GM18502 (cell line): ENCODE data around the gene ROBO1.
A peak's percentile ranks its signal among the peaks of the same experiment; 100 is the strongest.

Source experiments
- ATAC-seq: cut with Tn5 transposase; IDR thresholded peaks from one replicate; pipeline ENCODE4 v1.9.1; 2021; ENCODE audit warnings: mild to moderate bottlenecking; ENCODE audit not compliant: unreplicated experiment, poor library complexity

Gene ROBO1

GRCh38 chr3:78963771-78964170 is 804.0 kb downstream of the ROBO1 start:
- ATAC-seq = no peak

GRCh38 chr3:78957456-78957855 is 810.3 kb downstream of the ROBO1 start:
- ATAC-seq = no peak

GRCh38 chr3:78951342-78951945 is 816.4 kb downstream of the ROBO1 start:
- ATAC-seq = no peak

DNA sequence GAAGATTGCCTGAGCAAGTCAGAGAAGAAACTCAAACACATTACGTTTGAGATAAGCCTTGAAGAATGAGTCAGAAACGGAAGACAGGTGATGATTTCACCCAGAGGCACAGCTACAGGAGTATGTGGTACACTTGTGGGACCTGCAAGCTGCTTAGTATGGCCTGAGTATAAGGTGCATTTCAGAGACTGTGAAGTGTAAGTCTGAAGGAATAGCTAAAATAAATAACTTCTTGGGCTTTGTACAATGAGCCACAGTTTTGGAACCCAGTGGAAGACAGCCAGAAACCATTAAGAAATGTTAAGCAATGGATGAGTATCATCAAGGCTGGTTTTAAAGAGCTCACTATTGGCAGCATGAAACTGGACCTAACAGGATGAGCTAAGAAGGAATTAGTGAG is 826.2 kb downstream of the ROBO1 start:
- no peak for ATAC-seq

DNA sequence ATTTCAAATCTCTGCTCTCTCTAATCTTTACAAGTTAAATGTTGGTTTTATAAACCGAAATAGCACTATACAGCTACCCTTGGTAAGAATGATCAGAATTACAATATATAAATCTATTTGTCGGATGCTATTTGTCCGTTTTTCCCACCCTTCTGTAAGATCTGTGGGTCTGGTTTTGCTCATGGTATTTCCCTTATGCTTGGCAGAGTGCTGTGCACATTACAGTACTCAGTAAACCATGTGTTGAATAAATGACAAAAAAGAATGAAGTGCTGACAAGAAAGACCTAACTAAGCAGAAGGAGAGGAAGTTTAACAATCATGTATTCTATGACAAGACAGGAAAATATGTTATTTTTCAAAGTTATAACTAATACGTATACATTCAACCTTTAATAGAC is 827.2 kb downstream of the ROBO1 start:
- no peak for ATAC-seq

DNA sequence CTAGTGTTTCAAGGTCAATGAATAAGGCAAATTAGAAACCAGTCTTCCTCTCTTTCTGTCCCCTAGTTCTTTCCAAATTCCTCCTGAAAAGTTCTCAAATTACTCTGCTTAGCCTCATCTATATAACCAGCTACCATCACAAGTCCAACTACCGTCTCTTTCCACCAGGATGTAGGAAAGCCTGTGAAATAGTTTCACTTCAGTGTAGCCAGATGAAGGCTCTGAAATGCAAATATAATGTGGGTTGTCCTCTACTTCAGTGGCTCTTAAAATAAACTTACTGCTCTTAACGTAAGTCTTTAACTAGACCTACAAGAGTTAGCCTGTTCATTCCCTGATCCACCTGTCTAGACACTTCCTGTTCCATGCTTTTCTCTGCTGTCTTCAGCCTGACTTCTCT is 827.7 kb downstream of the ROBO1 start:
- ATAC-seq = no peak

DNA sequence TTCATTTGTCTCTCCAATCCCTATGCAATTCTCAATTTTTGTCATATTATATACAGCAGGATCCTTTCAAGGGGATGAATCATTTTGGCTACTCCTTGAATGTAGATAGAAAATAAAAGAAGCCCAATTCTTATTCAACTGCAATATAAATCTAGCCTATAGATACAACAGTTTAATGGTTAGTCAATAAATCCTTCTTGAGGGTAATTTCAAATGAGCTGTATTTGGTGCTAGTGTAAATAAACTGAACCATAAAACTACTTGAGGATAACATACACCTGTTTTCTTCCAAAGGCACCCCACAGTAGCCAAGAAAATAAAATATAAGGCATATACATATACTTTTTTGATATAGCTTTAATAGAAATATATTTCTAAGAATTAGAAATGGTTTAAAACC is 830.3 kb downstream of the ROBO1 start:
- no peak for ATAC-seq

DNA sequence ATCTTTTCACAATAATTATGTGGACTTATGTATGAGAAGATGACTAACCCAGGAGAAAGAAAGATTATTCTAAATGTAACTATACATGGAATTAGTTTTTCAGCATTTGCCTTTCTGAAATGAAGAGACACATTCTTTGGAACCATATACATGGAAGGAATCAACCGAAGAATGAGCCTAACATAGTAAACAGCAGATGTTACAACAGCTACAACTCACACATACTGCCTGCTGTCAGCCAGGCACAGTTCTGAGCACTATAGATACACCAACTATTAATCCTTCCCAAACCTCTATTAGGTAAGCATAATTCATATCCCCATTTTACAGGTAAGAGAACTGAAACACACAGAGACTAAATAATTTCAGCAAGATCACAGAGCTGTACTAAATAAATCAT is 840.0 kb downstream of the ROBO1 start:
- no peak for ATAC-seq

DNA sequence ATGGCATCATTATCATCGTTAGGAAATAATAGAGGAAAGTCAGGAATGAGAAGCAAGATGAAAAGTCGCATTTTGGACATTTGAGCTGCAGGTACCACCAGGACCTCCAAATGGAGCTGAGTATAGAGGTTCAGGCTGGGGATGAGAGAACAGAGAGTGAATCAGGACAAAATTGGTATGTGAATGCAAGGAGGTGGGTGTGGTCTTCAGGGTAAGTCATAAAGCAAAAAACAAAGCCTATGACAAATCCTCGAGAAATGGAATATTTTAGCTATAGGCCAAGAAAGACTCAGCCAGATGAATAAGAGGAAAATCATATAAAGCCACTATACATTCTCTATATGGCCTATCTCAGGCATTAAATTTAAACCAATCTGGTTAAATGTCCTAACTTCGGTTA is 841.3 kb downstream of the ROBO1 start:
- ATAC-seq = no peak

DNA sequence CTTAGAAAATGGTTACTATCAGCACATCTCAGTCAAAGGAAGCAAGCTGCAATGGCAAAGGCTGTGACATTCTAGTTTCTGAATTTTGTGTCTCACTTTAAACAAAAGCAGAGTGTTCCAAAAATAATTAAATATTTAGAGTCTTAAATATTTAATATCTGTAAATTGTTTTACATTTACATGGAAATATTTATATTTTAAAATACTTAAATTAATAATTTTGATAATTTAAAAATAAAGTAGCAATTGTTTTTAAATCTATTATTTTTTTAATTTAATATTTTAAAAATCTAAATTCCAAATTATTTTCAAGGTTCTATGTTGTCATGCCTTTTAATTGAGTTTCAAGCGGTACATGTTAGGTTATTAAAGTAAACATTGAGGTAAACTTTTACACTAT is 843.1 kb downstream of the ROBO1 start:
- ATAC-seq = no peak

GRCh38 chr3:78919021-78919755 is 848.6 kb downstream of the ROBO1 start:
- peak; percentile 64 for ATAC-seq

DNA sequence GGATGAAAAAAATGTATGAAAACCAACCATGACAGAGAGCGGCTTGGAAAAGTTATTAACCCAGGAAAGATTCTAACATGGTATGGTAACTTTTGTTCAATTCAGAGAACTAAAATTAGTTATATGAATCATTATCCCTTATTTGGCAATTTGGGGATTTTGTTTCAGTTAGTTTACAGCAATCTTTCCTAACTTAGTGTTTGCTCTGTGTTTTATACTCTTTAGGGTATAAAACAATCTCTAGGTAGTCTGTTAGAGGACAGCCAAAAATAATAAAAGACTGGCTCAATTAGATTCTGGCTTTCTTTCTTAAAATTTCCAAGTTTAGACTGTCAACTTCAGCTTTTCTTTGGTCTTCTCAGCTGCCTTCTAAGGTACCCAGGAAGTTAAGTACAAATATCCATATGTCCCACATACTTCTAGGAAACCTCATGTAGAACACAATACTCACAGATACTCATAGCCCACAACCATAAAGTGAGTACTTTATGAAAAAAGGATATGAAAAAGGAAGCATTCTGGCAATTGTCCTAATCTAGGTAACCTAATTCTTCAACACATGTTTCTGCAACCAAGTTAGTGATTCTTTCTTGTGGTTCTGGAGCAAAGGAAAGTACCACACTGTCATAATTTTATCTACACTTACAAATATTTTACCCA is 849.3 kb downstream of the ROBO1 start:
- peak; percentile 12 for ATAC-seq

DNA sequence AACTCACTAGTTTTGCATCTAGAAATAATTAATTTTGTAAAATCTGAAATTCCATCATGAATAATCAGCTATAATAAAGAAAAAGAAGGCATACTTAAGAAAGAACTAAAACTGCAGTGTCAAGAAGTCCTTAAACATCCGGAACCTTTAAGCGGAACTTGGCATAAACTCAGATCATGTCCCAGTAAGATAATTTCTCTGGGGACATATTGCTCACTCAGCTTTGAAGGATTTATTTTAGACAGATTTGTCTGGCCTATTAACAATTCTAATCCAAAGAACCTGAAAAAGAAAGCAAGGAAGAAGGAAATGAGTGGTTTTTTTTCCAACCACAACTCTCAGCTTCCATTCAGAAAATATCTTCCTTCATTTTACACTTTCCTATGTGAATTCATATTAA is 850.3 kb downstream of the ROBO1 start:
- no peak for ATAC-seq

GRCh38 chr3:78913711-78914110 is 854.1 kb downstream of the ROBO1 start:
- ATAC-seq = no peak

- no peak for ATAC-seq
Observed at GRCh38 chr3:78912687-78913086, 855.1 kb downstream of the ROBO1 start.

DNA sequence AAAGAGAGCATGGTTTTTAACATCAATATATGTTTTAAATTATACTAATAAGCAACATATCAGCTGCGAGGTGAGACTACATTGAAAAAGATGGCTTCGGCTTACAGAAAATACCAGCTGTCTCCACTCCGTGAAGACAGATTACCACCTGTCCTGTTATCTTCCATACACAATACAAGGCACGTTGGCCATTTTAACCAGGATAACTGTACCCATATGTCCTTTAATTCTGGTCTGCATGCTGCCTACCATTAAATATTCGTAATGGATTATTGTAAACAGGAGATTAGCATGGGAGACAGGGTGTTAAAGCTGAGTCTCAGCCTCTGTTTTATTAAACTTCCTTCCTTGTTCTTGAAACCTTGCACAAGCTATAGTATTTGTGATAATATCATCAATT is 855.5 kb downstream of the ROBO1 start:
- no peak for ATAC-seq

DNA sequence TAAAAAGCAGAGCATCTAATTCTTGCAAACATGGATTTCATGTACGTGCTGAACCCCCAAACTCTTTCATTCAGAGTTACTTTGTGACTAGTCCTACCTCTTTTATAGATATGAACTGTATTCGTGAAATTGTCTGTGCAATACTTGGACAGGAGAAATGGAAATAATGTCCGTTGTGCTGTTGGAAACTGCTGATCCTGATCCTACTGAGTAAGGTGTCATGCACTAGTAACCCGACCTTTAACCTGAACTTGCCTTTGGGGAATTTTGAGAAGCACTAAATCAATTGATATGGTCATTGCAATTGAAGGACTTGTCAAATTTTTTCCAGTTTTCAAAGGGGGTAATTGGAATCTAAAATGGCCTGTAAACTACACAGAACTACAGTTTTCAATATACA is 856.4 kb downstream of the ROBO1 start:
- no peak for ATAC-seq

DNA sequence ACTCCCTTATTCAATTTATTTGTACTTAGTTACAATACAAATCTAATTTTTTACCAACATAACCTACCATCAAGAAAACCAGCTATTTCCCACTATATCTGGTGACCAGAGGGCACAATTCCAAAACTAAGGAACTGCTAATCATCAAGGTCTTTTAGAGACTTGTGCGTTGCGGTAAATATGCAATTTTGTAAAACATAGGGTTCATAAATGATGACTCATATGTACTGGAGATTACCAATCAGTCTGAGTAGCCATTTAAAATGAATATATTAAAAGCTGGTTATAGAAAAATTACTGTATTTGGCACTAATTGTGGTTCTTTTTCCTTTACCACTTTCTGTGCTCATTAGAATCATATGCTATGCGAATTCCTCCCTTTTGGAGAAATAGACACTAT is 859.6 kb downstream of the ROBO1 start:
- ATAC-seq = no peak

DNA sequence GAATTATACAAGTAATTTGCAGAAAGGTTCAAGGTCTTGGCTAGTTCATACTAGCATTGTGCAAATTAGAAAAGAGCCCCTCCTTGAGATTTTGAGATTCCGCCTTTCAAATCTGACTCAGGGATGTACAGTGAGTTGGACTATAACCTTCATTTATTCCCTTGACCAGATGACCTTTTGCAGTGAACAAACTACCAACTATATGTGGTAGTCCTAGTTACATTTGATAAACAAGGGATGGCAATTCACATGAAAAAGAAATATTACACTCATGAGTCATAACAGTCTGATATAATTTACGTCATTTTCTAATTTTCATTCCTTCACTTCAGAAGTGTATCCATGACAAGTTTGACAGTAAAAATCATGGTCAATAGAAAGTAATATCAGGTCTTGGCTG is 860.4 kb downstream of the ROBO1 start:
- no peak for ATAC-seq

DNA sequence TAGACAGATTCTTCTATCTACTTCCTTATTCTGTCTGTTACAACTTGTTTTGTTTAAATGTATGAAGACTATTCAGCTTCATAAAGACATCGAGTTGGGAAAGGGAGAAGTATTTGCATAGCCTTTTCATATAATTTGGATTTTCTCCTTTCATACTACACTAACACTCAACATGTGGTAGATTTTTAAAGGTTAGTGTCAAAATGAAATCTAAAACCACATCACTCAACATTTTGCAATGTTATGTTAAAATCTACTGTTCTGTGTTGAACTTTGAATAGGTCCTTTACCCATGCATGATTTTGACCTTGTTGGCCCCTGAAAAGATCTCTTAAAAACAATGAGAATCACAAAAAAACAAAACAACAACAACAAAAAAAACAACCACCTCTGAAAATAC is 860.9 kb downstream of the ROBO1 start:
- ATAC-seq = no peak

DNA sequence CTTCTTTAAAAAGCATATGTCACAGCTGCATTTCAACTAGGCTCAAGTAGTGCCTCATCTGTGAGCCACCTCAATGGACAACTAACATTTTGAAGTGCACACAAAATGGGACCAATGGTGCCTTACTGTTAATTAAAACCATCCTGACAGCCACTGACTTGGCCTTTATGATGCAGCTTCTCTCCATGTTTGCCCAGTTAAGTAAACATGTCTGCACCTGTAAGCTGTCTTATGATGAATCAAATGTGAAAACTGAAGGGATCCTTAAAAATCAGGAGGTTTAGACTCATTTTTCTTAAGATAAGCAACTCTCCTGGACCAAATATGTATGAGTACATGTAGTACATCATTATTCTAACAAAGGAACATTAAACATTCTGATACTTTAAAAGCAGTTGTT is 861.6 kb downstream of the ROBO1 start:
- ATAC-seq = no peak

DNA sequence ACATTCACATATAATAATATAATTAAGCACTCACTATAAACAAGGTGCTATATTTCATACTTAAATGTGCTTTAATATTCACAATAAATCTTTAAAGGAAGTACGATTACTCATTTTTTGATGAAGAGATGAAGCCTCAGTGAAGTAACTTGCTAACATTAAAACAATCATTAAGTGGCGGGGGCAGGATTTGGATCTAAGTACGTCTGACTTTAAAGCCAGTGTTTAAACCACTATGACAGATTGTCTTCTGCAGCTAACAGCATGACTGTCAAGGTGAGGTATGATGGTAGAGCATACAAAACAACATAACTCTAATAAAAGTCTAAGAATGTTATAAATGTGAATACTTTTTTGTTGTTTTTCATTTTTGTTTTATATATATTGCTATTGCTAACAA is 862.1 kb downstream of the ROBO1 start:
- no peak for ATAC-seq
